Measurements from ENCODE around the gene IGSF6.

DNA sequence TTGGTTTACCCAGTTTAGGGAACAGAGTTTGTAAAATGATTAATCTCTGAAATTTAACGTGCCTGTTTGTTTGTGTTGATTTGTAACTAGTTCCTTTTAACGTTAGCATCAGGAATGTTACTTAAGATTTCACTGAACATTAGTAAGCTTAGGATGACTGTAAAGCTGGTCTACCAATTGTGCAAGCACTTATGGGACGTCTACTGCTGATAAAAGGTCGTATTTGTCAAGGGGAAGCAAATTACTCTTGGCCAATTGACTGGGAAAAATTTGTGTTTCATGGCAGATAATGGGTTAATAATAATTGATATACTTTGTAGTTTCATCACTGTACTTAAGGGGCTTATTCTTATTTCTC is 41.2 kb downstream of the IGSF6 start:
- TF ChIP-seq TEAD4 (IDR thresholded peaks at IDR 0.05; ENCODE audit: low read depth, low read length) (no peak), ZNF274 (IDR thresholded peaks at IDR 0.05; ENCODE audit: borderline replicate concordance, extremely low read depth, low read length) (no peak), CTCF (IDR thresholded peaks at IDR 0.05; ENCODE audit: control extremely low read depth in 1 of 3, insufficient read depth in 1 of 3, low read depth in 1 of 3, low read length in 3 of 3) (no peak), SIN3A (conservative IDR thresholded peaks at IDR 0.05 in 1 of 2, IDR thresholded peaks at IDR 0.05 in 1 of 2; ENCODE audit: low read depth in 1 of 2, low read length in 2 of 2) (no peak), SP1 (IDR thresholded peaks at IDR 0.05; ENCODE audit: low read depth, low read length) (no peak), POLR2A (IDR thresholded peaks at IDR 0.05; ENCODE audit: control extremely low read depth in 1 of 2, low read depth in 2 of 2, low read length in 2 of 2) (no peak), GABPA (IDR thresholded peaks at IDR 0.05; ENCODE audit: borderline replicate concordance, insufficient read depth, low read length) (no peak)
